HCT116 (cell line): ENCODE results near the gene C19orf44. TPM values are rescaled to one million over a fixed set of nuclear protein-coding genes. Genes with fewer than 3 reads are reported as not detected.

Experiments used
- ATAC-seq: fragments of 200-7000 bp; cut with Tn5 transposase; 2 replicates; pipeline ENCODE4 v1.9.1; 2020; ENCODE audit warnings: mild to moderate bottlenecking, moderate library complexity
- BruUV-seq: library from RNA; stranded (reverse); fragments of 400-500 nt; replicated peaks from 2 replicates; lab custom pipeline; 2021; lab: Mats Ljungman, UMichigan
- CTCF ChIA-PET: fragments of 300-600 bp; sonication (Branson Sonifier 250); formaldehyde crosslinking; loops from one replicate; lab custom pipeline; 2021; ENCODE audit warnings: antibody characterized with exemption; lab: Charles Lee
- POLR2A ChIA-PET: fragments of 300-600, 350-600 bp; sonication (Branson Sonifier 250); formaldehyde crosslinking; loops from one replicate; lab custom pipeline; 2021; ENCODE audit warnings: antibody characterized with exemption; lab: Charles Lee
- RAD21 ChIA-PET, 2 experiments: fragments of 300-600 bp; sonication (Branson Sonifier 250); formaldehyde crosslinking; loops; one replicate each; lab custom pipeline; 2023; ENCODE audit warnings: low total read pairs in 2 of 2; ENCODE audit not compliant: uncharacterized antibody in 2 of 2, unreplicated experiment in 2 of 2, low non-redundant PET in 1 of 2; lab: Charles Lee
- DNase-seq: peaks from one replicate; pipeline ENCODE4 v3.0.0-alpha.2; 2010; ENCODE audit warnings: low read depth, low spot score
- H2AFZ ChIP-seq: fragments of 200-600 bp; shearing (Covaris generic), sonication (generic); 2 replicates; pipeline ENCODE4 v1.6.1; 2017; ENCODE audit warnings: low read depth, mixed run types, mixed read lengths, antibody characterized with exemption, low read length; ENCODE audit not compliant: poor library complexity, severe bottlenecking
- H3K27ac ChIP-seq: 2 replicates; pipeline ENCODE4 v1.5.1; 2012; ENCODE audit warnings: low read depth, low read length
- H3K27me3 ChIP-seq: fragments of 200-600 bp; sonication (generic); 2 replicates; pipeline ENCODE4 v1.6.1; 2016; ENCODE audit warnings: mixed run types, low read length, mixed read lengths; ENCODE audit not compliant: insufficient read depth
- H3K36me3 ChIP-seq, 2 experiments: fragments of 200-500 bp in 1 of 2; fragments of 200-600 bp in 1 of 2; sonication (Bioruptor generic) in 1 of 2; sonication (generic) in 1 of 2; 2 replicates each; pipeline versions ENCODE4 v1.5.1 to v1.6.1; 2014 to 2016; ENCODE audit warnings: low read length in 2 of 2, inconsistent platforms in 1 of 2, mixed read lengths in 1 of 2, mixed run types in 1 of 2; ENCODE audit not compliant: insufficient read depth in 2 of 2, control insufficient read depth in 1 of 2
- H3K4me1 ChIP-seq, 2 experiments: fragments of 200-600 bp in 1 of 2; sonication (generic) in 1 of 2; 2 replicates each; pipeline versions ENCODE4 v1.5.1 to v1.6.1; 2012 to 2017; ENCODE audit warnings: low read length in 2 of 2, inconsistent platforms in 1 of 2, mild to moderate bottlenecking in 1 of 2, mixed read lengths in 1 of 2, mixed run types in 1 of 2, moderate library complexity in 1 of 2; ENCODE audit not compliant: insufficient read depth in 2 of 2, control insufficient read depth in 1 of 2
- H3K4me2 ChIP-seq: fragments of 200-600 bp; sonication (generic); 2 replicates; pipeline ENCODE4 v1.6.1; 2017; ENCODE audit warnings: mixed run types, low read length, mixed read lengths
- H3K4me3 ChIP-seq, 2 experiments: fragments of 200-600 bp in 1 of 2; sonication (generic) in 1 of 2; replicated peaks in 1 of 2; 2 replicates each; pipeline ENCODE4 v1.5.1; 2011 to 2016; ENCODE audit warnings: low read length in 2 of 2, control low read depth in 1 of 2, low read depth in 1 of 2, mild to moderate bottlenecking in 1 of 2, mixed read lengths in 1 of 2, mixed run types in 1 of 2
- H3K79me2 ChIP-seq: fragments of 200-600 bp; sonication (generic); 2 replicates; pipeline ENCODE4 v1.6.1; 2017; ENCODE audit warnings: mild to moderate bottlenecking, mixed run types, low read length, moderate library complexity, mixed read lengths; ENCODE audit not compliant: insufficient read depth
- H3K9ac ChIP-seq: fragments of 200-600 bp; sonication (generic); 2 replicates; pipeline ENCODE4 v1.6.1; 2016; ENCODE audit warnings: low read length, mixed read lengths
- H3K9me2 ChIP-seq: fragments of 200-600 bp; sonication (generic), shearing (Covaris generic); 2 replicates; pipeline ENCODE4 v1.6.1; 2017; ENCODE audit warnings: mixed run types, mild to moderate bottlenecking, moderate library complexity; ENCODE audit not compliant: insufficient read depth
- H3K9me3 ChIP-seq, 2 experiments: fragments of 200-500 bp in 1 of 2; fragments of 200-600 bp in 1 of 2; sonication (Bioruptor generic) in 1 of 2; sonication (generic) in 1 of 2; 2 replicates each; pipeline ENCODE4 v1.6.1; 2014 to 2017; ENCODE audit warnings: low read length in 2 of 2, mixed read lengths in 2 of 2, inconsistent platforms in 1 of 2, low read depth in 1 of 2, mild to moderate bottlenecking in 1 of 2, mixed run types in 1 of 2, moderate library complexity in 1 of 2; ENCODE audit not compliant: control insufficient read depth in 1 of 2, insufficient read depth in 1 of 2
- H4K20me1 ChIP-seq: fragments of 200-600 bp; sonication (generic), shearing (Covaris generic); 2 replicates; pipeline ENCODE4 v1.6.1; 2017; ENCODE audit warnings: mixed run types, mild to moderate bottlenecking, moderate library complexity; ENCODE audit not compliant: insufficient read depth
- CBX3 ChIP-seq: IDR thresholded peaks from 2 replicates; pipeline ENCODE4 v1.6.1; 2012; ENCODE audit warnings: low read depth
- CEBPB ChIP-seq: IDR thresholded peaks from 2 replicates; pipeline ENCODE4 v1.6.1; 2012; ENCODE audit warnings: low read depth
- EGR1 ChIP-seq: IDR thresholded peaks from 2 replicates; pipeline ENCODE4 v1.6.1; 2012; ENCODE audit warnings: low read depth
- ELF1 ChIP-seq: IDR thresholded peaks from 2 replicates; pipeline ENCODE4 v1.6.1; 2012; ENCODE audit warnings: low read depth, borderline replicate concordance
- EZH2 ChIP-seq: fragments of 200-600 bp; sonication (generic); IDR thresholded peaks from 2 replicates; pipeline ENCODE4 v1.6.1; 2017; ENCODE audit warnings: antibody characterized with exemption, mixed run types
- EZH2phosphoT487 ChIP-seq: fragments of 200-600 bp; IDR thresholded peaks from 2 replicates; pipeline ENCODE4 v1.6.1; 2018; ENCODE audit warnings: antibody characterized with exemption, borderline replicate concordance
- FOSL1 ChIP-seq: IDR thresholded peaks from 2 replicates; pipeline ENCODE4 v1.6.1; 2012; ENCODE audit warnings: low read depth
- JUND ChIP-seq: IDR thresholded peaks from 2 replicates; pipeline ENCODE4 v1.6.1; 2012
- POLR2A ChIP-seq: IDR thresholded peaks from 2 replicates; pipeline ENCODE4 v1.7.0; 2011; ENCODE audit warnings: borderline replicate concordance; ENCODE audit not compliant: insufficient read depth, insufficient read length; ENCODE audit errors: extremely low read depth
- POLR2AphosphoS5 ChIP-seq: IDR thresholded peaks from 2 replicates; pipeline ENCODE4 v1.6.1; 2011; ENCODE audit warnings: mild to moderate bottlenecking, low read depth, low read length, moderate library complexity
- RAD21 ChIP-seq: IDR thresholded peaks from 2 replicates; pipeline ENCODE4 v1.6.1; 2012; ENCODE audit warnings: low read depth, mild to moderate bottlenecking
- SP1 ChIP-seq: IDR thresholded peaks from 2 replicates; pipeline ENCODE4 v1.6.1; 2012; ENCODE audit warnings: low read depth
- SRF ChIP-seq: IDR thresholded peaks from 2 replicates; pipeline ENCODE4 v1.6.1; 2012; ENCODE audit warnings: low read depth
- TCF7L2 ChIP-seq: IDR thresholded peaks from 2 replicates; pipeline ENCODE4 v1.7.0; 2011; ENCODE audit warnings: borderline replicate concordance, inconsistent platforms; ENCODE audit not compliant: insufficient read depth, insufficient read length; ENCODE audit errors: extremely low read depth
- intact Hi-C: fragments of 100-400 bp; cut with micrococcal nuclease; formaldehyde crosslinking; loops from 2 replicates; pipeline ENCODE4 v1.10.0; 2022
- total RNA-seq: library from RNA; stranded (reverse); gene quantifications from one replicate; pipeline ENCODE4 v1.2.1, GENCODE V29; 2021; ENCODE audit not compliant: unreplicated experiment
- TF ChIP-seq, protein P1 (sequence below), 3 experiments: fragments of 200-600 bp in 1 of 3; sonication (generic) in 1 of 3; IDR thresholded peaks in 2 of 3; conservative IDR thresholded peaks in 1 of 3; 2 replicates each; pipeline ENCODE4 v1.5.1; 2012 to 2017; ENCODE audit warnings: low read depth in 2 of 3, low read length in 2 of 3, antibody characterized with exemption in 1 of 3, borderline replicate concordance in 1 of 3, control low read depth in 1 of 3, mild to moderate bottlenecking in 1 of 3, mixed read lengths in 1 of 3, mixed run types in 1 of 3, moderate library complexity in 1 of 3; ENCODE audit not compliant: insufficient read depth in 1 of 3

C19orf44 gene
- total RNA-seq, 1 experiment from 2014 or later: 6.8 TPM

DNA sequence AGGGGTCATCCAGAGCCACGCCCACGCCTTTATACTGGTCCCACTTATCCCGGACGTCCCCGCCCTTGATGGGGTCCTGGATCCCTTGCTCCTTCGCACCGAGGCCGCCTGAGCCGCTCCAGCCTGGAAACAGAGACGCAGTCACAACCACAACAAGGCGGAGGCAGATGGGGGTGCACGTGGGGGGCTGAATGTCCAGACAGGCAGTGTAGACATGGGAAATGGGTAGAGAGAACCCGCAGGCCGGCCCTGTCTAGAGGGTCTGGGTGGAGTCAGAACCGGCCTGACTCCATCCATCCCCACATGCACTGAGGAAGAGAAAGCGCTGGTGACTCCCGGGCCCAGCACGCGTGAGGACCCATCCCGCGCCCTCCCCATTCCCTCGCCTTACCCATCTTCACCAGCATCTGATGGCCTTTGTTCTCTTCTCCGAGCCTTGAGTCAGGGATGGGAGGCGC lies 23.1 kb downstream of the C19orf44 start:
- POLR2A ChIA-PET: no interaction called here
- Histone ChIP-seq H3K4me3 (no peak overlapping the region), H3K79me2 (no peaks in the 10 kb centered on the region; the same call in 1 of the 2 replicates), H3K9me2 (no peaks in the 10 kb centered on the region), H3K9me3 (no peaks in the 10 kb centered on the region), H3K4me1 (no peaks in the 10 kb centered on the region), H3K36me3 (peaks cover 31 to 62% of the 10 kb centered on the region in 2 experiments; a peak in 3 of 4 replicates), H2AFZ (no peak overlapping the region), H4K20me1 (no peaks in the 10 kb centered on the region), H3K27ac (no peak overlapping the region), H3K9ac (no peak overlapping the region), H3K4me2 (no peak overlapping the region), H3K27me3 (no peaks in the 10 kb centered on the region)
- no peak for TF ChIP-seq EZH2
- no peak for TF ChIP-seq ELF1
- no peak for TF ChIP-seq CBX3
- TF ChIP-seq RAD21: no peak
- no peak for TF ChIP-seq EZH2phosphoT487
- TF ChIP-seq SRF: no peak
- TF ChIP-seq POLR2A: no peak
- TF ChIP-seq SP1: no peak
- TF ChIP-seq, protein P1, sequence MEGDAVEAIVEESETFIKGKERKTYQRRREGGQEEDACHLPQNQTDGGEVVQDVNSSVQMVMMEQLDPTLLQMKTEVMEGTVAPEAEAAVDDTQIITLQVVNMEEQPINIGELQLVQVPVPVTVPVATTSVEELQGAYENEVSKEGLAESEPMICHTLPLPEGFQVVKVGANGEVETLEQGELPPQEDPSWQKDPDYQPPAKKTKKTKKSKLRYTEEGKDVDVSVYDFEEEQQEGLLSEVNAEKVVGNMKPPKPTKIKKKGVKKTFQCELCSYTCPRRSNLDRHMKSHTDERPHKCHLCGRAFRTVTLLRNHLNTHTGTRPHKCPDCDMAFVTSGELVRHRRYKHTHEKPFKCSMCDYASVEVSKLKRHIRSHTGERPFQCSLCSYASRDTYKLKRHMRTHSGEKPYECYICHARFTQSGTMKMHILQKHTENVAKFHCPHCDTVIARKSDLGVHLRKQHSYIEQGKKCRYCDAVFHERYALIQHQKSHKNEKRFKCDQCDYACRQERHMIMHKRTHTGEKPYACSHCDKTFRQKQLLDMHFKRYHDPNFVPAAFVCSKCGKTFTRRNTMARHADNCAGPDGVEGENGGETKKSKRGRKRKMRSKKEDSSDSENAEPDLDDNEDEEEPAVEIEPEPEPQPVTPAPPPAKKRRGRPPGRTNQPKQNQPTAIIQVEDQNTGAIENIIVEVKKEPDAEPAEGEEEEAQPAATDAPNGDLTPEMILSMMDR (IDR thresholded peaks at IDR 0.05 in 2 of 3, conservative IDR thresholded peaks at IDR 0.05 in 1 of 3; ENCODE audit: borderline replicate concordance in 1 of 3, insufficient read depth in 1 of 3, low read depth in 2 of 3, low read length in 2 of 3): no peak
- no peak for TF ChIP-seq CEBPB
- TF ChIP-seq TCF7L2: no peak
- no peak for TF ChIP-seq POLR2AphosphoS5
- TF ChIP-seq JUND: no peak
- no peak for TF ChIP-seq FOSL1
- TF ChIP-seq EGR1: no peak
- RAD21 ChIA-PET: no interaction called here
- ATAC-seq (no peak), DNase-seq (no peak)
- CTCF ChIA-PET: no interaction called here
- BruUV-seq: no TSS peak
- intact Hi-C loops: no loop called here
